GM10248 (cell line): ENCODE measurements around the gene EPHA3.

Source experiments
- CTCF ChIA-PET: fragments of 300-600 bp; sonication (Branson Sonifier 250); formaldehyde crosslinking; extraction: SDS; loops from one replicate; lab custom pipeline; 2021; ENCODE audit warnings: antibody characterized with exemption; lab: Yijun Ruan, JAX
- POLR2A ChIA-PET: fragments of 350-650 bp; sonication (Branson Sonifier 250); formaldehyde crosslinking; extraction: SDS; loops from one replicate; lab custom pipeline; 2020; ENCODE audit warnings: antibody characterized with exemption; lab: Yijun Ruan, JAX
- DNase-seq: peaks from one replicate; pipeline ENCODE4 v3.0.0; 2012; ENCODE audit errors: extremely low spot score
- TF ChIP-seq, protein P1 (sequence below): IDR thresholded peaks from 2 replicates; pipeline ENCODE4 v1.5.1; 2012; ENCODE audit warnings: mild to moderate bottlenecking, low read depth; ENCODE audit errors: extremely low read depth, missing control alignments, control extremely low read depth

EPHA3 gene

DNA sequence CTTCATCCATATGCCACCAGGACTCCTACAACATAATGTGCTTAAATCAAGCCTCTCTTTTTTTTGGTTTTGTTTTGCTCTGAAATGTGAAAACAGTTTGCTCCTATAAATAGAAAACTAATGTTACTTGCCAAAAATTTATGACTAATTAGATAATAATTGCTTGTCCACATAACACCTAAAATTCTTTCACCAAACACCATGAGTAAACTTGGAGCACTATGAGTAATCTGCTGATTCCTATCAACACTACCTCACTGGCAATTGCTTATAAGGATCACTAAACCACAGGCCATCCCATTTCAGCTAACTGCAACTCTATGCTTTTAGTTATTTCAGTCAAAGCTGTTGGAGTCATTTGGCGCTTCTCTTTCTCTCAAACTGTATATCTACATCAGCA, 252.7 kb downstream of the EPHA3 start:
- no peak for DNase-seq
- ChIA-PET CTCF (no interaction called here), POLR2A (no interaction called here)
- TF ChIP-seq, protein P1, sequence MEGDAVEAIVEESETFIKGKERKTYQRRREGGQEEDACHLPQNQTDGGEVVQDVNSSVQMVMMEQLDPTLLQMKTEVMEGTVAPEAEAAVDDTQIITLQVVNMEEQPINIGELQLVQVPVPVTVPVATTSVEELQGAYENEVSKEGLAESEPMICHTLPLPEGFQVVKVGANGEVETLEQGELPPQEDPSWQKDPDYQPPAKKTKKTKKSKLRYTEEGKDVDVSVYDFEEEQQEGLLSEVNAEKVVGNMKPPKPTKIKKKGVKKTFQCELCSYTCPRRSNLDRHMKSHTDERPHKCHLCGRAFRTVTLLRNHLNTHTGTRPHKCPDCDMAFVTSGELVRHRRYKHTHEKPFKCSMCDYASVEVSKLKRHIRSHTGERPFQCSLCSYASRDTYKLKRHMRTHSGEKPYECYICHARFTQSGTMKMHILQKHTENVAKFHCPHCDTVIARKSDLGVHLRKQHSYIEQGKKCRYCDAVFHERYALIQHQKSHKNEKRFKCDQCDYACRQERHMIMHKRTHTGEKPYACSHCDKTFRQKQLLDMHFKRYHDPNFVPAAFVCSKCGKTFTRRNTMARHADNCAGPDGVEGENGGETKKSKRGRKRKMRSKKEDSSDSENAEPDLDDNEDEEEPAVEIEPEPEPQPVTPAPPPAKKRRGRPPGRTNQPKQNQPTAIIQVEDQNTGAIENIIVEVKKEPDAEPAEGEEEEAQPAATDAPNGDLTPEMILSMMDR, result no peak

DNA sequence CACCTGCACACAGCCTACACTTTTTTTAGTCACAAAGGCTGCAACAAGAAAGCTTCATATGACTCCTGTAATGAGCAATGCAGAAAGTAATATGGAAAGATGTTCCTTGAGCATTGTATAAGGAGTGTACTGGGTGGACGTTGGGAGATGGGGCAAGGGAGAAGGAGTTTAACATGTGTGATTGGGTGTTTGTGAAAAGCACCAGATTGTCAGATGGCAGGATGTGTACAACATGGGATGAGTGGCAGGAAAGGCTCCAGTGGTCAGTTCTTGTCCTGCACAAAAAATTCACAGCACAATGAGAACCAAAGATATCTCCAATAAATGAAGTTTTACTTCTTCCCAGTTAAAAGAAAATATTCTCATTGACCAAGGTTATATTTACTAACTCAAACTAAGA, 255.1 kb downstream of the EPHA3 start:
- no peak for DNase-seq
- TF ChIP-seq, protein P1, result no peak
- CTCF ChIA-PET, result interaction anchor here (1.0 kb wide), 1 partner anchor 13 kb away, joined by 3 read pairs; no protein-coding TSS in a partner anchor
- POLR2A ChIA-PET, result no interaction called here

DNA sequence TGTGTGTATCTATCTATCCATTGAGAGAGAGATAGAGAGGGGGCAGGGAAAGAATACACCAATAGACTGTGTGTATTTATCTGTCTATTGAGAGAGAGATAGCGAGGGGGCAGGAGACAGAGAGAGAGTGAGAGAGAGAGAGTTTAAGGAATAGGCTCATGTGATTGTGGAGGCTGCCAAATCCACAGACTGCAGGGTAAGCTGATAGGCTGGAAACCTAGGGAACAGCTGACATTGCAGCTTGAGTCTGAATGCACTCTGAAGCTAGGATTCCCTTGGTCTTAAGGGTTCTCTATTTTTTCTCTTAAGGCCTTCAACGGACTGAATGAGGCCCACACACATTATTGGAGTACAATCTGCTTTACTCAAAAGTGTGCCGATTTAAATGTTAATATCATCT, 255.8 kb downstream of the EPHA3 start:
- no peak for DNase-seq
- CTCF ChIA-PET, result interaction anchor here (1.2 kb wide), 1 partner anchor 16 kb away, joined by 3 read pairs; no protein-coding TSS in a partner anchor
- POLR2A ChIA-PET, result no interaction called here
- TF ChIP-seq, protein P1, result no peak

DNA sequence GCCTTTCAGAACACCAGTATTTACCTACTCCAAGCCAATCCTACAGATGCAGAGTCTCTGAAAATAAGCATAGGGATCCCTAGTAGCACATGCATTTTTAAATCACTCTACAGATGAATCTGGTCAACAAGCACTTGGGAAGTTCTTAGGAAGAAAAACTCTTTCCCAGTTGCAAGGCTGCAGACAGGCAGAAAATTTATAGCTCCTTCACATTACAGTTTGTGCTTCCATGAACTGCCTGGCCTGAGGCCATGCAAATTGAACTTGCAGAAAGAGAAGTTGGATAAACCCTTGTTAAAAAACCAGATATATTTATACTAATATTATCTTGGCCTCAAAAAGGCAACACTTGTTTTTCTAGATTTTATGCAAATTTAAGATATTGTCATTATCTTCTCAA, 256.9 kb downstream of the EPHA3 start:
- CTCF ChIA-PET, result no interaction called here
- DNase-seq, result no peak
- POLR2A ChIA-PET, result no interaction called here
- TF ChIP-seq, protein P1, result no peak

DNA sequence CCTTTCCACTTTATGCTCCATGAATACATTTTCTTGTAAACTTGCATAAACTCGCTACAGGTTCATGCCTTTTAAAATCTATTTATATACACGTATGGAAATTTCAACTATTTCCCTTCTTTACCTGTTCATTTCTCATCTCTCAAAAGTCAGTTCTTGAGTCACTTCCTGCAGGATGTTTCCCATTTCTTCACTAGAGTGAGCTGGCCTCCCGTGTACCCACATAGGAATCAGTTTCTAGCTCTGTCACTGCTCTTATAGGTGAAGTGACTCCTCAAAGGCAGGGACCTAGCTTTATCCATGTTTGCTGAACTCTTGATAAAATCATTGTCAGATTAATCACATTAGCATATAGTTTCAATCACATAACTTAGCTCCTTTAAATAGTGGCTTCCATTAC, 259.7 kb downstream of the EPHA3 start:
- ChIA-PET CTCF (no interaction called here), POLR2A (no interaction called here)
- no peak for DNase-seq

DNA sequence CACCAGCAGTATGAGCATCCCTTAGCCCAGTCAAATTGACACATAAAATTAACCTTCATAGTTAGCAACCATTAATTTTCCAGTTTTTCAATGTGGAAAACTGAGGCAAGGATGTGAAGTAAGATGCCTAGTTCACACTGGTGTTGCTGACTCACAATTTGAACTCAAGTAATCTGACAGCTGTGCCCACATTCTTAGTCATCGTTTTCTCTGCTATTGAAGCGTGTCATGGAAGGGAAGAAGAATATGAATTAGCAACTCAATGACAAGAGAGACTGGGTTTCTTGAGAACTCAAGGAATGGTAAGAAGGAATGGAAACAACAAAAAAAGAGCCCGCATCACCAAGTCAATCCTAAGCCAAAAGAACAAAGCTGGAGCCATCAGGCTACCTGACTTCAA, 261.4 kb downstream of the EPHA3 start:
- POLR2A ChIA-PET, result no interaction called here
- CTCF ChIA-PET, result no interaction called here
- TF ChIP-seq, protein P1, result no peak
- no peak for DNase-seq

More for the DNA sequence above, 259.7 kb downstream of the EPHA3 start:
- TF ChIP-seq, protein P1, result no peak

DNA sequence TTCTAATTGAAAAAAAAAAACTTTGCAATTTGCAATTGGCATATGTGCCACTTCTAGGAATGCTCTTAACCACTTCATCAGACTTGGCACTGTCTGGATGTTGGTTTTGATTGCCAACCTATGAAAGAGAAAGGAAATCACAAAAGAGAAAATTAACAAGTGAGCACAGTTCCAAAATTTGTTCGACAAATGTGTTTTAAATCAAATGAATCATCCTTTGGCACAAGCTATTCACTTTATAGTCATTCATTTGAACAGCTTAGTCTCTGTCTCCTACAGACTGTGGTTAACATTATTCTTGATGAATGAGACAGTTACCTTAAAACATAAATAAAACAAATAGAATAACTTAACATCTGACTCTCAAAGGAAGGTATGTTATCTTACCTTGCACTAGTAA, 265.0 kb downstream of the EPHA3 start:
- TF ChIP-seq, protein P1, result no peak
- no peak for DNase-seq
- ChIA-PET CTCF (no interaction called here), POLR2A (no interaction called here)
